HG02938 (cell line): ENCODE data around the gene VAMP7.
"Not testable (repeated sequence)": the region's sequence is repeated elsewhere in the genome, so short reads cannot be mapped to it uniquely, and the experiment has no call there.

ENCODE experiments used
- ATAC-seq: cut with Tn5 transposase; IDR thresholded peaks from one replicate; pipeline ENCODE4 v1.9.1; 2021; ENCODE audit warnings: mild to moderate bottlenecking, moderate library complexity; ENCODE audit not compliant: unreplicated experiment

Gene VAMP7

DNA sequence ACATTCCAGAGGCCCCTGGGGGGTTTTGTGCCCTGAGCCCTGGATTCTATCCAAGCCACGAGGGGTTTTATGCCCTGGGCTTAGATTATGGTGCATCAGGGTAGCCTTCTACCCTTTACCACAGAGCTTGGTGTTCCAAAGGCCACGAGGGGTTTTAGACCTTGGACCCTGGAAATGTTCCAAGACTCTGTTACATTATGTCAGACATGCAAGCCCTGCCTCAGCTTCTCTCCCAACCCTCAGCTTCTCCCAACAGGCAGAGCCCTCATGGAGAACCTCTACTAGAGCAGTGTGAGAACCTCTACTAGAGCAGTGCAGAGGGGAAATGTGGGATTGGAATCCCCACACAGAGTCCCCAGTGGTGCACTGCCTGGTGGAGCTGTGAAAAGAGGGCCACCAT lies 105.8 kb downstream of the VAMP7 start:
- not testable (repeated sequence) for ATAC-seq

DNA sequence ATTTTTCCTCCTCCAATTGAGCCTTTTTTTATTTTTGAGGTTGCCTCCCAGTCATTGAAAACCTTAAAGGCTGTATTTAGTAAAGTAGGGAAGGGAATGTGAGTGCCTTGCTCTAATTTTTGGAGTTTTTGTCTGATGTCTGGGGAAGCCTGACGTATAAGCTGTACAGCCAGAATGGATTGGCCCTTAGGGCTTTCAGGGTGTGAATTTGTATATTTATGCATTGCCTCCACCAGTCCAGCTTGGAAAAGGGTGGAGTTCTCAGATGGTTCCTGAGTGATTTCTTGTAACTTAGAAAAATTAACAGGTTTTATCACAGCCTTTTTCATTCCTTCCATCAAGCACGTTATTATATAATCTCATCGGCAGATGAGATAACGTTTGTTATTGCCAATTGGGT lies 107.7 kb downstream of the VAMP7 start:
- ATAC-seq = no peak
